ENCODE results near the gene POU6F1. TPM values are rescaled to one million over a fixed set of nuclear protein-coding genes. Genes with fewer than 3 reads are reported as not detected.

The POU6F1 gene
- total and polyA plus RNA-seq, 9 of the 15 experiments (the other 6 are each of a cell fraction or from before 2014, with no cell fraction given), result 0.14 to 3.3 (median 1.1) TPM

DNA sequence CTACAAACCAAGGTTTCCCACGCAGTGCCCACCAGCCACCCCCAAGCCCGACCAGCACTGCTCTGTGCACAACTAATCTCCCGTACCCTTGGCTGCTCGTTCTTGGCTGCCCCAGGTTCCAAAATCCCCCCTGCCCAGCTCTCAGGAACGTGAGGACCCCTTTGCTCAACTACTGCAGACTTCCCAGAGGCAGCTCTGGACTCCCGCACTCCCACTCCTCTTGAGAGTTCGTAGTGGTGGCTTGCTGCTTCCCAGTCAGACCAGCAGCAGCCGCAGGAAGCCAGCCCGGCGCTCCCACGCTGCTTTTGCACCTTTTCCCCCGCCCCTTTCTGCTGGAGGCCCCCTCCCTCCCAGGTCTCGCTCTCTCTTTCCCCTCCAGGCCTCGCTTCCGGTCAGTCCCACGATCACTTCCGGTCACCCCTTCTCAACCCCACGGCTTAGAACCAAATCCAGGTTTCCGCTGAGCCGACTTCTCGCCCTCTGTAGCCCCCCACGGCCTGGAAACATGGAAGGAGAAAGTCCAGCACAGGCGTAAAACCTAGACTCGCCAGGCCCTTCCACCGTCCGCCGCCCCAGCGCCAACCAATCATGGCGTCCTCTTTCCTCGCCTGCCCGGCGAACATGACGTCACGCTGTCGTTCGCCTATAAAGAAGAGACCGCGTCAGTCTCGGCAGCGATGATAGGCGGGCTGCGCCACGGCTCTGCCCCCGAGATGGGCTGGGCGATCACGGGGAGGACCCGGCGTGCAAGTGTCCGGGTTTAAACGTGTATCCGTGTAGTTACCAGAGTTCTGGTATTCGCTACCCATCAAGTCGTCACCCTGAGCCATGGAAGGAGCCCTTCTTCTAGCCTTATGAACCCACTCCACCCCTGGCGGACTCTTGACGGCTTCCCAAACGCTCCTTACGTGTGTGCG, 45.1 kb downstream of the POU6F1 start, which contains the start of gene TFCP2 (continued):
- TF ChIP-seq NFYB (IDR thresholded peaks at IDR 0.05; ENCODE audit: extremely low read depth, insufficient read length), result peak; percentile 86
- no peak for TF ChIP-seq PHF21A (IDR thresholded peaks at IDR 0.05; ENCODE audit: borderline replicate concordance, low read depth)
- peak; percentile 90 for TF ChIP-seq NBN (IDR thresholded peaks at IDR 0.05; ENCODE audit: low read depth)
- TF ChIP-seq HCFC1 (IDR thresholded peaks at IDR 0.05; ENCODE audit: low read depth, low read length), result peak; percentile 66
- no peak for TF ChIP-seq TAF15 (IDR thresholded peaks at IDR 0.05; ENCODE audit: low read depth, low read length)
- TF ChIP-seq MTF1 (CRISPR knock-in tag; IDR thresholded peaks at IDR 0.05; ENCODE audit: borderline replicate concordance), result no peak
- peak; percentile 79 for TF ChIP-seq L3MBTL2 (IDR thresholded peaks at IDR 0.05)
- TF ChIP-seq YY1 (IDR thresholded peaks at IDR 0.05; ENCODE audit: borderline replicate concordance in 1 of 3, control insufficient read depth in 1 of 3, extremely low read depth in 1 of 3, insufficient read depth in 3 of 3, insufficient read length in 1 of 3, insufficient replicate concordance in 2 of 3, low read depth in 1 of 3, low read length in 2 of 3), result peak; percentile 59 to 90 (median 84)
- peak; percentile 86 for TF ChIP-seq JUND (IDR thresholded peaks at IDR 0.05; ENCODE audit: borderline replicate concordance, low read depth, low read length)
- peak; percentile 68; the same call in 2 of the 3 replicates for TF ChIP-seq JUND (tag; IDR thresholded peaks at IDR 0.05; ENCODE audit: borderline replicate concordance, low read depth, low read length)
- TF ChIP-seq MCM2 (IDR thresholded peaks at IDR 0.05; ENCODE audit: low read depth), result no peak
- TF ChIP-seq MEF2D (tag; conservative IDR thresholded peaks at IDR 0.05; ENCODE audit: low read depth), result no peak
- TF ChIP-seq ZNF644 (tag; IDR thresholded peaks at IDR 0.05; ENCODE audit: low read depth), result peak; percentile 48; the same call in 1 of the 2 replicates
- peak; percentile 70; the same call in 1 of the 2 replicates for TF ChIP-seq SIN3B (IDR thresholded peaks at IDR 0.05; ENCODE audit: low read depth)
- peak; percentile 87 for TF ChIP-seq ELF1 (tag; IDR thresholded peaks at IDR 0.05)
- no peak for TF ChIP-seq RFX7 (CRISPR knock-in tag; IDR thresholded peaks at IDR 0.05)
- TF ChIP-seq PRMT5 (CRISPR knock-in tag; IDR thresholded peaks at IDR 0.05), result no peak
- TF ChIP-seq ESRRA (IDR thresholded peaks at IDR 0.05; ENCODE audit: borderline replicate concordance, low read depth), result peak; percentile 35; the same call in 1 of the 2 replicates
- no peak for TF ChIP-seq ZNF212 (CRISPR knock-in tag; IDR thresholded peaks at IDR 0.05)
- peak; percentile 99 for TF ChIP-seq ATF7 (IDR thresholded peaks at IDR 0.05)
- peak; percentile 84 for TF ChIP-seq C11orf30 (IDR thresholded peaks at IDR 0.05; ENCODE audit: low read depth)
- no peak for TF ChIP-seq SRSF1 (IDR thresholded peaks at IDR 0.05; ENCODE audit: low read depth, low read length)
- peak; percentile 91 for TF ChIP-seq SP1 (CRISPR knock-in tag; IDR thresholded peaks at IDR 0.05)

Measured in K562 (cell line).